ENCODE data around the gene GCSH. TPM values are rescaled to one million over a fixed set of nuclear protein-coding genes. Genes with fewer than 3 reads are reported as not detected.

The GCSH gene
- total RNA-seq, 1 experiment from 2014 or later = 117 TPM

DNA sequence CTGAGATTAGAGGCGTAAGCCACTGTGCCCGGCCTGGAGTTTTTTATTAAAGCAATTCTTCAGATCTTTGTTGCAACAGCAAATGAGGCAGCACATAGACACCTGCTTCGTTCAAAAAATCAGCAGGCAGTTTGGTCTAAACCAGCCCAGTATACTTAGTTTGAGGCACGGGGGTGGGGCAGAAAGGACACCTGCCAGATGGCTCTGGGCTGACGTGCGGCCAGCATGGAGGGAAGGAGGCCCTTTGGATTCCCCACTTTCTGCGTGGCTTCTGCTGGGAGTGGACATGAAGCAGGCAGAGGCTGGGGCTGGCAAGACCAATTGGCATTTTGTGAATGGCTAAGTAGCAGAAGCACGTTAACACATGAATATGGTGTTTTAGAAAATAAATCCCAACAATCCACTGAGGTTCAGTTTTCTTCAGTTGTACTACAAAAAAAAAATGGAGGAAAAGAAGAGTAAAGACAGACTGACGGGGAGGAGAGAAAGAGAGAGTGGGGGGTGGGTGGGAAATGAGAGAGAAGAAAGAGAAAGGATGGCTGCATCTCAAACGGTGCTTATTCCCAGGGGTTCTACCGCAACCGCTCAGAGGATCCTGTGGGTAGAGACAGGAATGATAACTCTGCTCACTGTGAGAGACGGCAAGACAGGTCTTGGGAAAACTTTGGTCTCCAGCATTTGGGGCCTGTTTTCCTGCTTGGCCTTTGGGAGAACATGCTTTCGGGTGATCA, 35.5 kb downstream of the GCSH start (continued):
- TF ChIP-seq, protein P1, sequence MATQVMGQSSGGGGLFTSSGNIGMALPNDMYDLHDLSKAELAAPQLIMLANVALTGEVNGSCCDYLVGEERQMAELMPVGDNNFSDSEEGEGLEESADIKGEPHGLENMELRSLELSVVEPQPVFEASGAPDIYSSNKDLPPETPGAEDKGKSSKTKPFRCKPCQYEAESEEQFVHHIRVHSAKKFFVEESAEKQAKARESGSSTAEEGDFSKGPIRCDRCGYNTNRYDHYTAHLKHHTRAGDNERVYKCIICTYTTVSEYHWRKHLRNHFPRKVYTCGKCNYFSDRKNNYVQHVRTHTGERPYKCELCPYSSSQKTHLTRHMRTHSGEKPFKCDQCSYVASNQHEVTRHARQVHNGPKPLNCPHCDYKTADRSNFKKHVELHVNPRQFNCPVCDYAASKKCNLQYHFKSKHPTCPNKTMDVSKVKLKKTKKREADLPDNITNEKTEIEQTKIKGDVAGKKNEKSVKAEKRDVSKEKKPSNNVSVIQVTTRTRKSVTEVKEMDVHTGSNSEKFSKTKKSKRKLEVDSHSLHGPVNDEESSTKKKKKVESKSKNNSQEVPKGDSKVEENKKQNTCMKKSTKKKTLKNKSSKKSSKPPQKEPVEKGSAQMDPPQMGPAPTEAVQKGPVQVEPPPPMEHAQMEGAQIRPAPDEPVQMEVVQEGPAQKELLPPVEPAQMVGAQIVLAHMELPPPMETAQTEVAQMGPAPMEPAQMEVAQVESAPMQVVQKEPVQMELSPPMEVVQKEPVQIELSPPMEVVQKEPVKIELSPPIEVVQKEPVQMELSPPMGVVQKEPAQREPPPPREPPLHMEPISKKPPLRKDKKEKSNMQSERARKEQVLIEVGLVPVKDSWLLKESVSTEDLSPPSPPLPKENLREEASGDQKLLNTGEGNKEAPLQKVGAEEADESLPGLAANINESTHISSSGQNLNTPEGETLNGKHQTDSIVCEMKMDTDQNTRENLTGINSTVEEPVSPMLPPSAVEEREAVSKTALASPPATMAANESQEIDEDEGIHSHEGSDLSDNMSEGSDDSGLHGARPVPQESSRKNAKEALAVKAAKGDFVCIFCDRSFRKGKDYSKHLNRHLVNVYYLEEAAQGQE (IDR thresholded peaks at IDR 0.05; ENCODE audit: low read depth) = no peak
- TF ChIP-seq CEBPB (IDR thresholded peaks at IDR 0.05; ENCODE audit: low read depth) (no peak), POLR2A (IDR thresholded peaks at IDR 0.05; ENCODE audit: borderline replicate concordance, extremely low read depth, insufficient read depth, insufficient read length) (no peak), RAD21 (IDR thresholded peaks at IDR 0.05; ENCODE audit: low read depth) (no peak), SIN3A (IDR thresholded peaks at IDR 0.05; ENCODE audit: low read depth) (no peak)
- TF ChIP-seq, protein P2, sequence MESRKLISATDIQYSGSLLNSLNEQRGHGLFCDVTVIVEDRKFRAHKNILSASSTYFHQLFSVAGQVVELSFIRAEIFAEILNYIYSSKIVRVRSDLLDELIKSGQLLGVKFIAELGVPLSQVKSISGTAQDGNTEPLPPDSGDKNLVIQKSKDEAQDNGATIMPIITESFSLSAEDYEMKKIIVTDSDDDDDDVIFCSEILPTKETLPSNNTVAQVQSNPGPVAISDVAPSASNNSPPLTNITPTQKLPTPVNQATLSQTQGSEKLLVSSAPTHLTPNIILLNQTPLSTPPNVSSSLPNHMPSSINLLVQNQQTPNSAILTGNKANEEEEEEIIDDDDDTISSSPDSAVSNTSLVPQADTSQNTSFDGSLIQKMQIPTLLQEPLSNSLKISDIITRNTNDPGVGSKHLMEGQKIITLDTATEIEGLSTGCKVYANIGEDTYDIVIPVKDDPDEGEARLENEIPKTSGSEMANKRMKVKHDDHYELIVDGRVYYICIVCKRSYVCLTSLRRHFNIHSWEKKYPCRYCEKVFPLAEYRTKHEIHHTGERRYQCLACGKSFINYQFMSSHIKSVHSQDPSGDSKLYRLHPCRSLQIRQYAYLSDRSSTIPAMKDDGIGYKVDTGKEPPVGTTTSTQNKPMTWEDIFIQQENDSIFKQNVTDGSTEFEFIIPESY (IDR thresholded peaks at IDR 0.05; ENCODE audit: extremely low read depth, insufficient replicate concordance, low read length) = no peak

DNA sequence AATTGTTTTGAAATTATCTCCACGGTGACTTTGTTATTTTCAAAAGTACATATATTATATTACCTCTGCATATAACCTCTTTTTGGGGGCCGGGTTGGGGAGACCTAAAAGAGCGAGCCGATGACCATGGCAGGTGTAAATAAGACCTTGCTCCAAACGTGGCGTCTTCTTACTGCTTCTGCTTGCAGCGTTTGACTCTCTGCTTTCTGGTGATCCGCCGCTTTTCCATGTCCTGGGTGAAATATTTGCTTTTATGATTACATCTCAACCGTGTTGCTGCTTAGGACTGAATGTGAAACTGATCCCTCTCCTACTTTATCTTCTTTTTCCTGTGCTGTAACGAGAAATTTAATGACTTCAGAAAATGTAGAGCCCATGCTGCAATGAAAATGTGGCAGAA, 42.4 kb downstream of the GCSH start:
- Histone ChIP-seq H3K4me1 (ENCODE audit: control insufficient read depth in 1 of 2, insufficient read depth in 2 of 2, low read length in 2 of 2) (peaks cover 0 to 12% of the 10 kb centered on the region in 2 experiments; a peak in 2 of 4 replicates), H3K9me3 (ENCODE audit: control insufficient read depth in 1 of 2, insufficient read depth in 1 of 2, low read depth in 1 of 2, low read length in 2 of 2) (peaks cover 0 to 8% of the 10 kb centered on the region in 2 experiments; a peak in 2 of 4 replicates), H3K4me3 (replicated peaks in 1 of 2; ENCODE audit: low read depth in 1 of 2, low read length in 2 of 2) (no peak overlapping the region), H3K27me3 (ENCODE audit: insufficient read depth, low read length) (no peaks in the 10 kb centered on the region), H3K4me2 (ENCODE audit: low read length) (no peak overlapping the region; the same call in 1 of the 2 replicates), H3K79me2 (ENCODE audit: insufficient read depth, low read length) (no peaks in the 10 kb centered on the region), H3K36me3 (ENCODE audit: control insufficient read depth in 1 of 2, insufficient read depth in 2 of 2, low read length in 2 of 2) (no peaks in the 10 kb centered on the region), H3K9me2 (ENCODE audit: insufficient read depth) (no peaks in the 10 kb centered on the region), H4K20me1 (ENCODE audit: insufficient read depth) (no peaks in the 10 kb centered on the region), H3K9ac (ENCODE audit: low read length) (no peak overlapping the region), H2AFZ (ENCODE audit: low read depth, low read length, poor library complexity, severe bottlenecking) (no peak overlapping the region), H3K27ac (ENCODE audit: low read depth, low read length) (no peak overlapping the region)
- ChIA-PET POLR2A (no interaction called here), CTCF (interaction anchor here (0.6 kb wide), 1 partner anchor 9 kb away, joined by 3 read pairs; no protein-coding TSS in a partner anchor), RAD21 (ENCODE audit: low non-redundant PET in 1 of 2, low total read pairs in 2 of 2, uncharacterized antibody in 2 of 2, unreplicated experiment in 2 of 2) (no interaction called here)
- ATAC-seq = no peak
- no peak for DNase-seq (ENCODE audit: low read depth, low spot score)
- intact Hi-C loops (cut with micrococcal nuclease) = no loop called here
- no TSS peak for BruUV-seq (replicated peaks)
- no peak for TF ChIP-seq CEBPB (IDR thresholded peaks at IDR 0.05; ENCODE audit: low read depth)
- TF ChIP-seq CBX3 (IDR thresholded peaks at IDR 0.05; ENCODE audit: low read depth) = no peak
- TF ChIP-seq SRF (IDR thresholded peaks at IDR 0.05; ENCODE audit: low read depth) = no peak
- TF ChIP-seq, protein P3, sequence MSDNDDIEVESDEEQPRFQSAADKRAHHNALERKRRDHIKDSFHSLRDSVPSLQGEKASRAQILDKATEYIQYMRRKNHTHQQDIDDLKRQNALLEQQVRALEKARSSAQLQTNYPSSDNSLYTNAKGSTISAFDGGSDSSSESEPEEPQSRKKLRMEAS (IDR thresholded peaks at IDR 0.05) = no peak
- TF ChIP-seq, protein P2 (IDR thresholded peaks at IDR 0.05; ENCODE audit: extremely low read depth, insufficient replicate concordance, low read length) = no peak
- no peak for TF ChIP-seq POLR2A (IDR thresholded peaks at IDR 0.05; ENCODE audit: borderline replicate concordance, extremely low read depth, insufficient read depth, insufficient read length)
- TF ChIP-seq, protein P4, sequence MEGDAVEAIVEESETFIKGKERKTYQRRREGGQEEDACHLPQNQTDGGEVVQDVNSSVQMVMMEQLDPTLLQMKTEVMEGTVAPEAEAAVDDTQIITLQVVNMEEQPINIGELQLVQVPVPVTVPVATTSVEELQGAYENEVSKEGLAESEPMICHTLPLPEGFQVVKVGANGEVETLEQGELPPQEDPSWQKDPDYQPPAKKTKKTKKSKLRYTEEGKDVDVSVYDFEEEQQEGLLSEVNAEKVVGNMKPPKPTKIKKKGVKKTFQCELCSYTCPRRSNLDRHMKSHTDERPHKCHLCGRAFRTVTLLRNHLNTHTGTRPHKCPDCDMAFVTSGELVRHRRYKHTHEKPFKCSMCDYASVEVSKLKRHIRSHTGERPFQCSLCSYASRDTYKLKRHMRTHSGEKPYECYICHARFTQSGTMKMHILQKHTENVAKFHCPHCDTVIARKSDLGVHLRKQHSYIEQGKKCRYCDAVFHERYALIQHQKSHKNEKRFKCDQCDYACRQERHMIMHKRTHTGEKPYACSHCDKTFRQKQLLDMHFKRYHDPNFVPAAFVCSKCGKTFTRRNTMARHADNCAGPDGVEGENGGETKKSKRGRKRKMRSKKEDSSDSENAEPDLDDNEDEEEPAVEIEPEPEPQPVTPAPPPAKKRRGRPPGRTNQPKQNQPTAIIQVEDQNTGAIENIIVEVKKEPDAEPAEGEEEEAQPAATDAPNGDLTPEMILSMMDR (IDR thresholded peaks at IDR 0.05 in 2 of 3, conservative IDR thresholded peaks at IDR 0.05 in 1 of 3; ENCODE audit: borderline replicate concordance in 1 of 3, insufficient read depth in 1 of 3, low read depth in 2 of 3, low read length in 2 of 3) = no peak
- no peak for TF ChIP-seq SIN3A (IDR thresholded peaks at IDR 0.05; ENCODE audit: low read depth)
- no peak for TF ChIP-seq POLR2AphosphoS5 (IDR thresholded peaks at IDR 0.05; ENCODE audit: low read depth, low read length)
- no peak for TF ChIP-seq FOSL1 (IDR thresholded peaks at IDR 0.05; ENCODE audit: low read depth)

Measured in HCT116 (cell line).